Liver (tissue), 9 donors: ENCODE data around the gene SPHK2. TPM values are rescaled to one million over a fixed set of nuclear protein-coding genes. Genes with fewer than 3 reads are reported as not detected.

Source experiments
- DNase-seq: peaks from one replicate; pipeline ENCODE4 v3.0.0-alpha.2; 2017; ENCODE audit warnings: low spot score
- H3K27ac ChIP-seq, 2 donors: one replicate each; pipeline ENCODE4 v1.7.0; 2013; ENCODE audit warnings: inconsistent platforms in 2 of 2, low read length in 2 of 2, control low read depth in 1 of 2, low read depth in 1 of 2, mild to moderate bottlenecking in 1 of 2
- H3K27me3 ChIP-seq, 4 donors: one replicate each; pipeline versions ENCODE4 v1.6.1 to v1.7.0; 2013; ENCODE audit warnings: low read length in 3 of 4, inconsistent platforms in 1 of 4, mild to moderate bottlenecking in 1 of 4, moderate library complexity in 1 of 4; ENCODE audit not compliant: control insufficient read depth in 4 of 4, insufficient read depth in 4 of 4
- H3K36me3 ChIP-seq, 4 donors: one replicate each; pipeline versions ENCODE4 v1.6.1 to v1.7.0; 2013; ENCODE audit warnings: low read length in 3 of 4, mild to moderate bottlenecking in 3 of 4, low read depth in 1 of 4, moderate library complexity in 1 of 4; ENCODE audit not compliant: control insufficient read depth in 4 of 4, insufficient read depth in 3 of 4
- H3K4me1 ChIP-seq, 4 donors: one replicate each; pipeline versions ENCODE4 v1.6.1 to v1.7.0; 2013; ENCODE audit warnings: low read length in 3 of 4, mild to moderate bottlenecking in 3 of 4, moderate library complexity in 1 of 4; ENCODE audit not compliant: control insufficient read depth in 4 of 4, insufficient read depth in 4 of 4
- H3K4me3 ChIP-seq, 3 donors: one replicate each; pipeline versions ENCODE4 v1.6.1 to v1.7.0; 2013; ENCODE audit warnings: low read length in 3 of 3, control low read depth in 1 of 3, low read depth in 1 of 3, mild to moderate bottlenecking in 1 of 3
- H3K9ac ChIP-seq, 2 donors: one replicate each; pipeline ENCODE4 v1.7.0; 2013; ENCODE audit warnings: low read length in 2 of 2, mild to moderate bottlenecking in 2 of 2, moderate library complexity in 2 of 2, control low read depth in 1 of 2, low read depth in 1 of 2
- H3K9me3 ChIP-seq, 4 donors: one replicate each; pipeline versions ENCODE4 v1.6.1 to v1.7.0; 2013; ENCODE audit warnings: low read length in 3 of 4; ENCODE audit not compliant: control insufficient read depth in 4 of 4
- ATF3 ChIP-seq: IDR thresholded peaks from 2 replicates; pipeline ENCODE4 v1.6.1; 2016; ENCODE audit warnings: antibody characterized with exemption
- EGR1 ChIP-seq, 2 donors: IDR thresholded peaks; 2 replicates each; pipeline ENCODE4 v1.6.1; 2016 to 2018; ENCODE audit warnings: antibody characterized with exemption in 2 of 2, low read depth in 2 of 2
- FOXA1 ChIP-seq: IDR thresholded peaks from 2 replicates; pipeline ENCODE4 v1.6.1; 2016; ENCODE audit warnings: antibody characterized with exemption
- FOXA2 ChIP-seq: IDR thresholded peaks from 2 replicates; pipeline ENCODE4 v1.6.1; 2016; ENCODE audit warnings: antibody characterized with exemption
- GABPA ChIP-seq, 2 donors: IDR thresholded peaks in 1 of 2; conservative IDR thresholded peaks in 1 of 2; 2 replicates each; pipeline ENCODE4 v1.6.1; 2016; ENCODE audit warnings: antibody characterized with exemption in 2 of 2, mild to moderate bottlenecking in 1 of 2, moderate library complexity in 1 of 2
- HNF4A ChIP-seq, 2 donors: conservative IDR thresholded peaks; 2 replicates each; pipeline ENCODE4 v1.6.1; 2016; ENCODE audit warnings: antibody characterized with exemption in 2 of 2, mild to moderate bottlenecking in 2 of 2
- HNF4G ChIP-seq: IDR thresholded peaks from 2 replicates; pipeline ENCODE4 v1.6.1; 2016; ENCODE audit warnings: antibody characterized with exemption
- JUND ChIP-seq, 2 donors: IDR thresholded peaks; 2 replicates each; pipeline ENCODE4 v1.6.1; 2016; ENCODE audit warnings: antibody characterized with exemption in 2 of 2
- NR2F2 ChIP-seq: IDR thresholded peaks from 2 replicates; pipeline ENCODE4 v1.6.1; 2016; ENCODE audit warnings: antibody characterized with exemption
- RAD21 ChIP-seq, 2 donors: IDR thresholded peaks; 2 replicates each; pipeline ENCODE4 v1.6.1; 2016; ENCODE audit warnings: antibody characterized with exemption in 2 of 2, mild to moderate bottlenecking in 2 of 2
- REST ChIP-seq: IDR thresholded peaks from 2 replicates; pipeline ENCODE4 v1.6.1; 2016; ENCODE audit warnings: antibody characterized with exemption, mild to moderate bottlenecking
- RXRA ChIP-seq, 2 donors: IDR thresholded peaks; 2 replicates each; pipeline ENCODE4 v1.6.1; 2017 to 2018; ENCODE audit warnings: antibody characterized with exemption in 2 of 2, mild to moderate bottlenecking in 1 of 2
- SP1 ChIP-seq: IDR thresholded peaks from 2 replicates; pipeline ENCODE4 v1.6.1; 2018; ENCODE audit warnings: antibody characterized with exemption, mild to moderate bottlenecking
- TAF1 ChIP-seq: conservative IDR thresholded peaks from 2 replicates; pipeline ENCODE4 v1.6.1; 2016; ENCODE audit warnings: antibody characterized with exemption, mild to moderate bottlenecking
- WGBS: extraction: QIAGEN DNeasy Blood & Tissue Kit; methylation state at CpG from one replicate; pipeline ENCODE4 v1.1.7; 2013; 5-methylcytosine and 5-hydroxymethylcytosine counted together
- polyA plus RNA-seq, 2 donors: library from polyadenylated mRNA; stranded (reverse) in 1 of 2; unstranded in 1 of 2; fragments of 200-250 nt in 1 of 2; fragments of >200 nt in 1 of 2; fragmentation: Nextera tagmentation in 1 of 2; extraction: Ambion mirVana in 1 of 2; gene quantifications; one replicate each; pipeline versions ENCODE4 v1.2.1 to v1.2.3, GENCODE V29; 2013 to 2015
- total RNA-seq, 2 donors: library from RNA; depleted of rRNA; stranded (reverse); fragments of >200 nt; gene quantifications; one replicate each; pipeline ENCODE4 v1.2.3, GENCODE V29; 2014
- TF ChIP-seq, protein P1 (sequence below): IDR thresholded peaks from 2 replicates; pipeline ENCODE4 v1.6.1; 2016; ENCODE audit warnings: antibody characterized with exemption
- donor health status: healthy.
- donor health status: healthy.
- donor health status: healthy.
- donor health status: healthy.
- donor health status: healthy.

Gene SPHK2
- total and polyA plus RNA-seq, 4 donors, result 9.6 to 17.3 (median 12.3) TPM

DNA sequence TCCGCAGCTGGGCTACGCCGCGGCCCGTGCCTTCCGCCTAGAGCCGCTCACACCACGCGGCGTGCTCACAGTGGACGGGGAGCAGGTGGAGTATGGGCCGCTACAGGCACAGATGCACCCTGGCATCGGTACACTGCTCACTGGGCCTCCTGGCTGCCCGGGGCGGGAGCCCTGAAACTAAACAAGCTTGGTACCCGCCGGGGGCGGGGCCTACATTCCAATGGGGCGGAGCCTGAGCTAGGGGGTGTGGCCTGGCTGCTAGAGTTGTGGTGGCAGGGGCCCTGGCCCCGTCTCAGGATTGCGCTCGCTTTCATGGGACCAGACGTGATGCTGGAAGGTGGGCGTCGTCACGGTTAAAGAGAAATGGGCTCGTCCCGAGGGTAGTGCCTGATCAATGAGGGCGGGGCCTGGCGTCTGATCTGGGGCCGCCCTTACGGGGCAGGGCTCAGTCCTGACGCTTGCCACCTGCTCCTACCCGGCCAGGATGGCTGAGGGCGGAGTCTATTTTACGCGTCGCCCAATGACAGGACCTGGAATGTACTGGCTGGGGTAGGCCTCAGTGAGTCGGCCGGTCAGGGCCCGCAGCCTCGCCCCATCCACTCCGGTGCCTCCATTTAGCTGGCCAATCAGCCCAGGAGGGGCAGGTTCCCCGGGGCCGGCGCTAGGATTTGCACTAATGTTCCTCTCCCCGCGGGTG lies 10.4 kb downstream of the SPHK2 start:
- Histone ChIP-seq H3K4me3 (no peak overlapping the region), H3K9me3 (no peaks in the 10 kb centered on the region), H3K4me1 (peaks cover 18 to 68% (median 44%) of the 10 kb centered on the region in 4 donors), H3K27me3 (no peaks in the 10 kb centered on the region), H3K27ac (peak overlapping the region in 1 of 2 donors; percentile 40), H3K9ac (no peak overlapping the region), H3K36me3 (peaks cover 0 to 7% (median 1%) of the 10 kb centered on the region in 4 donors)
- WGBS, result 53% methylated on average over 48 of the region's 48 CpGs
- peak; percentile 75 for DNase-seq
- no peak for TF ChIP-seq NR2F2
- TF ChIP-seq ATF3, result no peak
- no peak for TF ChIP-seq RAD21 (IDR thresholded peaks at IDR 0.05)
- TF ChIP-seq, protein P1, sequence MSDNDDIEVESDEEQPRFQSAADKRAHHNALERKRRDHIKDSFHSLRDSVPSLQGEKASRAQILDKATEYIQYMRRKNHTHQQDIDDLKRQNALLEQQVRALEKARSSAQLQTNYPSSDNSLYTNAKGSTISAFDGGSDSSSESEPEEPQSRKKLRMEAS, result no peak
- no peak for TF ChIP-seq REST

DNA sequence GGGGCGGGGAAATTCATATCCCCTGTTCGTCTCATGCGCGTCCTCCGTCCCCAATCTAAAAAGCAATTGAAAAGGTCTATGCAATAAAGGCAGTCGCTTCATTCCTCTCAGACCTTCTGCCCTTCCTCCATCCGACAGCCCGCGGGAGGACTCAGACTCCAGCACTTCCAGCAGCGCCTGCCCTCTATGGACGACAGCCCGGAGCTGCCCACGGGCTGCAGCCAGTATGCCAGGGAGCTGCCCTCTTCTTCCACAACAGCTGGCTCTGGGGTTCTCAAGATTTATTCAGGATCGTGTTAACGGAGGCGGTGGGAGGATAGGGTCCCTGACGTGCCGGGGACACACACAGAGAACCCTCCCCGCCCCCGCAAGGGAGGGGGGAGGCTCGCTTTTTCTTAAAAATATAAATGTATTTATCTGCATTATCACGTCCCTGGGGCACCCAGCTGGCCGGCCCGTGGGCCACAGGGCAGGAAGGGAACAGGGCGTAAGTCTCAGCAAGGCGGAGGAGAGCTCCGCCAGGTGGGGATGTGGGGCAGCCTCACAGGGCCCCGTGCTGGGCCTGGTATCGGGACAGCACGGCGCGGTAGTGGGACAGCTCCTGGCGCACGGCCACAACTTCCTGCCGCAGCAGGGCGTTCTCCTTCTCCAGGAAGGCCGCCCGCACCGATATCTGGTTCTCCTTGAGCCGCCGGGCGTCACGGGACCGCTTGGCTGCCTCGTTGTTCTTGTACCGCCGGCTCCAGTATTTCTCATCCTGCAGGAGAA lies 11.2 kb downstream of the SPHK2 start:
- H3K9me3 ChIP-seq, result no peaks in the 10 kb centered on the region
- peaks cover 0 to 7% (median 1%) of the 10 kb centered on the region in 4 donors for H3K36me3 ChIP-seq
- H3K27ac ChIP-seq, result peak overlapping the region in 1 of 2 donors; percentile 40
- peaks cover 22 to 66% (median 41%) of the 10 kb centered on the region in 4 donors for H3K4me1 ChIP-seq
- no peak overlapping the region for H3K9ac ChIP-seq
- no peak for TF ChIP-seq ATF3
- TF ChIP-seq SP1, result peak; percentile 26
- TF ChIP-seq JUND (IDR thresholded peaks at IDR 0.05), result no peak
- no peak for TF ChIP-seq RXRA (IDR thresholded peaks at IDR 0.05)
- 55% methylated on average over 47 of the region's 47 CpGs for WGBS
- peak; percentile 77 for DNase-seq
- H3K27me3 ChIP-seq, result no peaks in the 10 kb centered on the region
- H3K4me3 ChIP-seq, result no peak overlapping the region

DNA sequence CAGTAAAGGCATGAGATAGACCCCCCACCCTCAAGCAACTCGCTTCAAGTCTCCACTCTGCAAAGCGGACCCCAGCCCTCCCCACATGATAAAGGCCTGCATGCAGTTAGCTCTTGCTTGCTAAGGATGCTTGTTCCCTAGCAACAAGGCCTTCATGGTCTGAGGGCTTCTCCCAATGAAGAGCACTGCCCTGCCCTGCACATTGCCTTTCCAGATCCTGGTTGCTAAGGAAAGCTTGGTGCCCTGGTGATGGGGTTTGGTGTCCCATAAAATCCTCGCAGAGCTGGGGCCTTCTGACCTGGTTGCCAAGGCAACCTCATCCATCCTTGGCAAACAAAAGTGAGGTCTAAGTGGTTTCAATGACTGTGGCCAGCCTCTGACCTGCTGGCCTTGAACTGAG lies 11.9 kb downstream of the SPHK2 start:
- Histone ChIP-seq H3K36me3 (peaks cover 0 to 7% (median 1%) of the 10 kb centered on the region in 4 donors), H3K27me3 (no peaks in the 10 kb centered on the region), H3K4me3 (no peak overlapping the region), H3K4me1 (peaks cover 22 to 66% (median 39%) of the 10 kb centered on the region in 4 donors), H3K9ac (no peak overlapping the region), H3K9me3 (no peaks in the 10 kb centered on the region), H3K27ac (peak overlapping the region in 1 of 2 donors; percentile 40)
- DNase-seq, result peak; percentile 33
- 72% methylated on average over 3 of the region's 3 CpGs for WGBS
- TF ChIP-seq FOXA2 (no peak), NR2F2 (no peak), REST (no peak), RAD21 (IDR thresholded peaks at IDR 0.05) (no peak), GABPA (IDR thresholded peaks at IDR 0.05 in 1 of 2, conservative IDR thresholded peaks at IDR 0.05 in 1 of 2) (no peak), SP1 (no peak), HNF4A (conservative IDR thresholded peaks at IDR 0.05) (no peak), RXRA (IDR thresholded peaks at IDR 0.05) (no peak), HNF4G (no peak), ATF3 (no peak), TAF1 (no peak), EGR1 (IDR thresholded peaks at IDR 0.05; ENCODE audit: low read depth in 2 of 2) (no peak), FOXA1 (no peak)
- TF ChIP-seq, protein P1, result no peak
